Activated CD8-positive, alpha-beta T cell treated with anti-CD3 and anti-CD28 coated beads for 36 hours (primary cell): Measurements from ENCODE around the gene FJX1. TPM values are rescaled to one million over a fixed set of nuclear protein-coding genes. Genes with fewer than 3 reads are reported as not detected.
A peak's percentile ranks its signal among the peaks of the same experiment; 100 is the strongest.

ENCODE experiments used
- ATAC-seq: fragments of 200-7000 bp; cut with Tn5 transposase; one replicate; pipeline ENCODE4 v1.10.0; 2021; ENCODE audit warnings: mild to moderate bottlenecking, moderate library complexity
- CTCF ChIA-PET: fragments of 350-600 bp; sonication (Branson Sonifier 250); formaldehyde crosslinking; loops from one replicate; lab custom pipeline; 2021; ENCODE audit warnings: antibody characterized with exemption; lab: Charles Lee
- POLR2A ChIA-PET: fragments of 350-600 bp; sonication (Branson Sonifier 250); formaldehyde crosslinking; loops from one replicate; lab custom pipeline; 2021; ENCODE audit warnings: antibody characterized with exemption; lab: Charles Lee
- DNase-seq: peaks from one replicate; pipeline ENCODE4 v3.0.0-alpha.2; 2020
- H3K27ac Mint-ChIP-seq: one replicate; pipeline ENCODE4 v1.8.0; 2021; ENCODE audit warnings: mild to moderate bottlenecking, mixed read lengths
- H3K27me3 Mint-ChIP-seq: one replicate; pipeline ENCODE4 v1.8.0; 2021; ENCODE audit warnings: mixed read lengths
- H3K36me3 Mint-ChIP-seq: one replicate; pipeline ENCODE4 v1.8.0; 2021; ENCODE audit warnings: low read depth, mixed read lengths
- H3K4me1 Mint-ChIP-seq: one replicate; pipeline ENCODE4 v1.8.0; 2021; ENCODE audit warnings: low read depth, mixed read lengths
- H3K4me3 Mint-ChIP-seq: one replicate; pipeline ENCODE4 v1.8.0; 2021; ENCODE audit warnings: mild to moderate bottlenecking, moderate library complexity, mixed read lengths
- H3K9me3 Mint-ChIP-seq: one replicate; pipeline ENCODE4 v1.8.0; 2021; ENCODE audit warnings: mixed read lengths
- intact Hi-C: fragments of 100-400 bp; cut with micrococcal nuclease; formaldehyde crosslinking; loops from one replicate; pipeline ENCODE4 v1.10.0; 2022
- total RNA-seq, 2 experiments: library from RNA; stranded (reverse); gene quantifications; one replicate each; pipeline ENCODE4 v1.2.3, GENCODE V29; 2021
- TF ChIP-seq, protein P1 (sequence below): fragments of 200-600 bp; IDR thresholded peaks from one replicate; pipeline ENCODE4 v1.8.0; 2022; ENCODE audit warnings: antibody characterized with exemption, mild to moderate bottlenecking

FJX1 gene
- total RNA-seq, 2 experiments from 2014 or later = 1.4 to 2.1 TPM

DNA sequence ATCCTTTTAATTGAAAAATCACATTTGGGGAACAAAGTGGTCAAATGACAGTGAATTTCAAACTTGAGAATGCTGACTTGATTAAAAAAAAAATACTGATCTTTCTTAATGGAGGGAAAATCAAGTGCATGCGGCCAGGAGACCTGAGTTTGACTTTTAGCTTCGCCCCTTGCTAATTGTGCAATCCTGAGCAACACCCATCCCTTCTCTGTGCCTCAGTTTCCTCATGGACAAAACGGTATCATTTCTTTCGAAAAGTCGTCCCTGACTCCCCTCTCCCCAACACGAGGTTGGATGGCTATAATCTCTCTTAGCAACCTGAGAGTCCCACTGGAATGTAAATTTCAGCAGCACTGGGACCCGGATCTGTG, 959 bp upstream of the FJX1 start:
- ATAC-seq (no peak), DNase-seq (no peak)
- Mint-ChIP-seq H3K4me3 (peak overlapping the region; percentile 63), H3K27me3 (peaks cover 47% of the 10 kb centered on the region), H3K4me1 (peaks cover 8% of the 10 kb centered on the region), H3K36me3 (no peaks in the 10 kb centered on the region), H3K27ac (no peak overlapping the region), H3K9me3 (no peaks in the 10 kb centered on the region)
- TF ChIP-seq, protein P1, sequence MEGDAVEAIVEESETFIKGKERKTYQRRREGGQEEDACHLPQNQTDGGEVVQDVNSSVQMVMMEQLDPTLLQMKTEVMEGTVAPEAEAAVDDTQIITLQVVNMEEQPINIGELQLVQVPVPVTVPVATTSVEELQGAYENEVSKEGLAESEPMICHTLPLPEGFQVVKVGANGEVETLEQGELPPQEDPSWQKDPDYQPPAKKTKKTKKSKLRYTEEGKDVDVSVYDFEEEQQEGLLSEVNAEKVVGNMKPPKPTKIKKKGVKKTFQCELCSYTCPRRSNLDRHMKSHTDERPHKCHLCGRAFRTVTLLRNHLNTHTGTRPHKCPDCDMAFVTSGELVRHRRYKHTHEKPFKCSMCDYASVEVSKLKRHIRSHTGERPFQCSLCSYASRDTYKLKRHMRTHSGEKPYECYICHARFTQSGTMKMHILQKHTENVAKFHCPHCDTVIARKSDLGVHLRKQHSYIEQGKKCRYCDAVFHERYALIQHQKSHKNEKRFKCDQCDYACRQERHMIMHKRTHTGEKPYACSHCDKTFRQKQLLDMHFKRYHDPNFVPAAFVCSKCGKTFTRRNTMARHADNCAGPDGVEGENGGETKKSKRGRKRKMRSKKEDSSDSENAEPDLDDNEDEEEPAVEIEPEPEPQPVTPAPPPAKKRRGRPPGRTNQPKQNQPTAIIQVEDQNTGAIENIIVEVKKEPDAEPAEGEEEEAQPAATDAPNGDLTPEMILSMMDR = no peak
- intact Hi-C loops = loop anchor here (2.0 to 5.0 kb wide), 2 partner anchors 204 to 650 kb away; no protein-coding TSS in a partner anchor
- ChIA-PET CTCF (interaction anchor here (0.7 to 3.9 kb wide), 4 partner anchors 59 to 1223 kb away, joined by 3 to 22 read pairs (median 3); no protein-coding TSS in a partner anchor), POLR2A (no interaction called here)

DNA sequence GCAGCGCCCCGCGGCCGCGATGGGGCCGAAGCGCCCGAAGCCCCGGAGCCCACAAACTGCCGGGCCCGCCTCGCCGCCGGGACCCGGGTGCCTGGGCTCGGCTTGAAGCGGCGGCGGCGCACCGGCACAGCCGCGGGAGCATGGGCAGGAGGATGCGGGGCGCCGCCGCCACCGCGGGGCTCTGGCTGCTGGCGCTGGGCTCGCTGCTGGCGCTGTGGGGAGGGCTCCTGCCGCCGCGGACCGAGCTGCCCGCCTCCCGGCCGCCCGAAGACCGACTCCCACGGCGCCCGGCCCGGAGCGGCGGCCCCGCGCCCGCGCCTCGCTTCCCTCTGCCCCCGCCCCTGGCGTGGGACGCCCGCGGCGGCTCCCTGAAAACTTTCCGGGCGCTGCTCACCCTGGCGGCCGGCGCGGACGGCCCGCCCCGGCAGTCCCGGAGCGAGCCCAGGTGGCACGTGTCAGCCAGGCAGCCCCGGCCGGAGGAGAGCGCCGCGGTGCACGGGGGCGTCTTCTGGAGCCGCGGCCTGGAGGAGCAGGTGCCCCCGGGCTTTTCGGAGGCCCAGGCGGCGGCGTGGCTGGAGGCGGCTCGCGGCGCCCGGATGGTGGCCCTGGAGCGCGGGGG, 346 bp downstream of the FJX1 start:
- ChIA-PET POLR2A (no interaction called here), CTCF (interaction anchor here (1.1 to 3.9 kb wide), 5 partner anchors 12 to 648 kb away, joined by 3 to 22 read pairs (median 3); no protein-coding TSS in a partner anchor)
- Mint-ChIP-seq H3K4me1 (peaks cover 8% of the 10 kb centered on the region), H3K9me3 (no peaks in the 10 kb centered on the region), H3K27ac (no peak overlapping the region), H3K36me3 (no peaks in the 10 kb centered on the region), H3K27me3 (peaks cover 49% of the 10 kb centered on the region), H3K4me3 (peak overlapping the region; percentile 66)
- intact Hi-C loops = loop anchor here (5.0 kb wide), 1 partner anchor 649 kb away; no protein-coding TSS in a partner anchor
- ATAC-seq = peak; percentile 47
- TF ChIP-seq, protein P1 = no peak
- DNase-seq = no peak

DNA sequence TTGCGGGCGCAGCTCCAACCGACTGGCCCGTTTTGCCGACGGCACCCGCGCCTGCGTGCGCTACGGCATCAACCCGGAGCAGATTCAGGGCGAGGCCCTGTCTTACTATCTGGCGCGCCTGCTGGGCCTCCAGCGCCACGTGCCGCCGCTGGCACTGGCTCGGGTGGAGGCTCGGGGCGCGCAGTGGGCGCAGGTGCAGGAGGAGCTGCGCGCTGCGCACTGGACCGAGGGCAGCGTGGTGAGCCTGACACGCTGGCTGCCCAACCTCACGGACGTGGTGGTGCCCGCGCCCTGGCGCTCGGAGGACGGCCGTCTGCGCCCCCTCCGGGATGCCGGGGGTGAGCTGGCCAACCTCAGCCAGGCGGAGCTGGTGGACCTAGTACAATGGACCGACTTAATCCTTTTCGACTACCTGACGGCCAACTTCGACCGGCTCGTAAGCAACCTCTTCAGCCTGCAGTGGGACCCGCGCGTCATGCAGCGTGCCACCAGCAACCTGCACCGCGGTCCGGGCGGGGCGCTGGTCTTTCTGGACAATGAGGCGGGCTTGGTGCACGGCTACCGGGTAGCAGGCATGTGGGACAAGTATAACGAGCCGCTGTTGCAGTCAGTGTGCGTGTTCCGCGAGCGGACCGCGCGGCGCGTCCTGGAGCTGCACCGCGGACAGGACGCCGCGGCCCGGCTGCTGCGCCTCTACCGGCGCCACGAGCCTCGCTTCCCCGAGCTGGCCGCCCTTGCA, 1.0 kb downstream of the FJX1 start:
- intact Hi-C loops = loop anchor here (5.0 kb wide), 1 partner anchor 648 kb away; no protein-coding TSS in a partner anchor
- no peaks in the 10 kb centered on the region for H3K36me3 Mint-ChIP-seq
- POLR2A ChIA-PET = interaction anchor here (0.6 kb wide), 1 partner anchor 325 kb away, joined by 3 read pairs; the partner anchor contains the start of gene LDLRAD3
- H3K27ac Mint-ChIP-seq = no peak overlapping the region
- H3K9me3 Mint-ChIP-seq = no peaks in the 10 kb centered on the region
- ATAC-seq (peak; percentile 60), DNase-seq (peak; percentile 42)
- peaks cover 8% of the 10 kb centered on the region for H3K4me1 Mint-ChIP-seq
- peak overlapping the region; percentile 66 for H3K4me3 Mint-ChIP-seq
- CTCF ChIA-PET = interaction anchor here (1.0 to 3.9 kb wide), 8 partner anchors 10 to 648 kb away, joined by 3 to 22 read pairs (median 3); no protein-coding TSS in a partner anchor
- peaks cover 53% of the 10 kb centered on the region for H3K27me3 Mint-ChIP-seq
- TF ChIP-seq, protein P1 = no peak

DNA sequence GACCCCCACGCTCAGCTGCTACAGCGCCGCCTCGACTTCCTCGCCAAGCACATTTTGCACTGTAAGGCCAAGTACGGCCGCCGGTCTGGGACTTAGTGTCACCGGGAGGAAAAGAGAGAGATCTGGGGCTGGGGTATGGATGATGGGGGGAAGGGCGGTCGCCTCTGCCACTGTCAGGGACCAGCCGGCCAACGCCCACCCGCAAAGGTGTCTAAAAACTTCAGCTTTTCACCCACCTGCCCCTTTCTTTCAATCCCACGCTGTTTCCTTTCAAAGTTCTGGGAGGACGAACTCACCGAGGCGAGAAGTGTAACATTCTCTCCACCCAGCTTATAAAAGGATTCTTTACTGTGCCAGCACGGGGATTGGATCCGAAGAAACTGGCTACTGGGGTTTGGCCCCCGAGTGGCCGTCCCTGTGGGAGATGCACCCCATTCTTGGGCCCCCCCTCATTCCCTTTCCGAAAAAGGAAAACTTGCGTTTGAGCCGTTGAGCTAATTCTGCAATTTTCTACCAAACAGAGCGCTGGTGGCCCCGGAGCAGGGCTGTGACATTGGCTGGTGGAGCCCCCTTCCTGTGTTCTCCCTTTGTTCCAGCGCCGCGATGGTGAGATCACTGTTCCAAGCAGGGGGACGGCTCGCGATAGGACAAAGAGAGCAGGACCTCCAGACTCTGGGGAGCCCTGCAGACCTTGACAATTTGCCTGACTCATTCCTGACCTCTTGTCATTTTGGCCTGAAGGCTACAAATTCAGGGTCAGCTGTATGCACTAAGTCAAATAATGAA, 1.8 kb downstream of the FJX1 start:
- no peak overlapping the region for H3K27ac Mint-ChIP-seq
- ChIA-PET CTCF (interaction anchor here (1.0 to 3.9 kb wide), 8 partner anchors 9 to 647 kb away, joined by 3 to 22 read pairs (median 3); no protein-coding TSS in a partner anchor), POLR2A (interaction anchor here (0.6 kb wide), 1 partner anchor 324 kb away, joined by 3 read pairs; the partner anchor contains the start of gene LDLRAD3)
- peak; percentile 23 for DNase-seq
- H3K36me3 Mint-ChIP-seq = no peaks in the 10 kb centered on the region
- H3K9me3 Mint-ChIP-seq = no peaks in the 10 kb centered on the region
- peaks cover 8% of the 10 kb centered on the region for H3K4me1 Mint-ChIP-seq
- intact Hi-C loops = loop anchor here (5.0 kb wide), 1 partner anchor 647 kb away; no protein-coding TSS in a partner anchor
- peak overlapping the region; percentile 66 for H3K4me3 Mint-ChIP-seq
- peaks cover 55% of the 10 kb centered on the region for H3K27me3 Mint-ChIP-seq
- no peak for ATAC-seq
- TF ChIP-seq, protein P1 = no peak
